GM10248 (cell line): ENCODE measurements around the gene SARS1.

Experiments
- CTCF ChIA-PET: fragments of 300-600 bp; sonication (Branson Sonifier 250); formaldehyde crosslinking; extraction: SDS; loops from one replicate; lab custom pipeline; 2021; ENCODE audit warnings: antibody characterized with exemption; lab: Yijun Ruan, JAX
- POLR2A ChIA-PET: fragments of 350-650 bp; sonication (Branson Sonifier 250); formaldehyde crosslinking; extraction: SDS; loops from one replicate; lab custom pipeline; 2020; ENCODE audit warnings: antibody characterized with exemption; lab: Yijun Ruan, JAX
- DNase-seq: peaks from one replicate; pipeline ENCODE4 v3.0.0; 2012; ENCODE audit errors: extremely low spot score
- TF ChIP-seq, protein P1 (sequence below): IDR thresholded peaks from 2 replicates; pipeline ENCODE4 v1.5.1; 2012; ENCODE audit warnings: mild to moderate bottlenecking, low read depth; ENCODE audit errors: extremely low read depth, missing control alignments, control extremely low read depth

SARS1 gene

DNA sequence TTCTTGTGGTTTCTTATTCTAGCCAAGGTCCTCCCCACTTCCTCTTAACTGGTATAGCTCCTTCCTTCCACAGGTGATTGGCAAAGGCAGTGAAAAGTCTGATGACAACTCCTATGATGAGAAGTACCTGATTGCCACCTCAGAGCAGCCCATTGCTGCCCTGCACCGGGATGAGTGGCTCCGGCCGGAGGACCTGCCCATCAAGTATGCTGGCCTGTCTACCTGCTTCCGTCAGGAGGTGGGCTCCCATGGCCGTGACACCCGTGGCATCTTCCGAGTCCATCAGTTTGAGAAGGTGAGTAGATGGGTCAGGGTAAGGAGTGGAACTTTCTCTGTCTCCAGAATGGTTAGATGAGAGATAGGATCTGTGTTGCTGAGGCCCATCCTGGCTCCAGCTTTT, 21.4 kb downstream of the SARS1 start:
- DNase-seq = no peak
- ChIA-PET CTCF (interaction anchor here (2.4 kb wide), 1 partner anchor 297 kb away, joined by 6 read pairs; no protein-coding TSS in a partner anchor), POLR2A (no interaction called here)
- TF ChIP-seq, protein P1, sequence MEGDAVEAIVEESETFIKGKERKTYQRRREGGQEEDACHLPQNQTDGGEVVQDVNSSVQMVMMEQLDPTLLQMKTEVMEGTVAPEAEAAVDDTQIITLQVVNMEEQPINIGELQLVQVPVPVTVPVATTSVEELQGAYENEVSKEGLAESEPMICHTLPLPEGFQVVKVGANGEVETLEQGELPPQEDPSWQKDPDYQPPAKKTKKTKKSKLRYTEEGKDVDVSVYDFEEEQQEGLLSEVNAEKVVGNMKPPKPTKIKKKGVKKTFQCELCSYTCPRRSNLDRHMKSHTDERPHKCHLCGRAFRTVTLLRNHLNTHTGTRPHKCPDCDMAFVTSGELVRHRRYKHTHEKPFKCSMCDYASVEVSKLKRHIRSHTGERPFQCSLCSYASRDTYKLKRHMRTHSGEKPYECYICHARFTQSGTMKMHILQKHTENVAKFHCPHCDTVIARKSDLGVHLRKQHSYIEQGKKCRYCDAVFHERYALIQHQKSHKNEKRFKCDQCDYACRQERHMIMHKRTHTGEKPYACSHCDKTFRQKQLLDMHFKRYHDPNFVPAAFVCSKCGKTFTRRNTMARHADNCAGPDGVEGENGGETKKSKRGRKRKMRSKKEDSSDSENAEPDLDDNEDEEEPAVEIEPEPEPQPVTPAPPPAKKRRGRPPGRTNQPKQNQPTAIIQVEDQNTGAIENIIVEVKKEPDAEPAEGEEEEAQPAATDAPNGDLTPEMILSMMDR = no peak

DNA sequence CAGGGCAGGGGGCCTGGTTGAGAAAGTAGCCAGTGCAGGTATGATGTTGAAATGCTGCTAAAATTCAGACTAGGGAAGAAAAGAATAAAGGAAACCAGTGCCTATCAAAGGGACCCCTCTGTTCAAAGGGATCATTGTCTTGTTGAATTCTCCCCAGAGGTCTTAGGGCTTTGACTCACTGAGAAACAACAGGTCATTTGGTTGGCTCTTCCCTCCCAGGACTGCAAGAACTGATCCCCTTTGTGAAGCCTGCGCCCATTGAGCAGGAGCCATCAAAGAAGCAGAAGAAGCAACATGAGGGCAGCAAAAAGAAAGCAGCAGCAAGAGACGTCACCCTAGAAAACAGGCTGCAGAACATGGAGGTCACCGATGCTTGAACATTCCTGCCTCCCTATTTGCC, 23.8 kb downstream of the SARS1 start:
- TF ChIP-seq, protein P1 = no peak
- ChIA-PET CTCF (interaction anchor here (0.9 to 3.9 kb wide), 8 partner anchors 10 to 403 kb away, joined by 3 to 19 read pairs (median 5); no protein-coding TSS in a partner anchor), POLR2A (no interaction called here)
- no peak for DNase-seq

DNA sequence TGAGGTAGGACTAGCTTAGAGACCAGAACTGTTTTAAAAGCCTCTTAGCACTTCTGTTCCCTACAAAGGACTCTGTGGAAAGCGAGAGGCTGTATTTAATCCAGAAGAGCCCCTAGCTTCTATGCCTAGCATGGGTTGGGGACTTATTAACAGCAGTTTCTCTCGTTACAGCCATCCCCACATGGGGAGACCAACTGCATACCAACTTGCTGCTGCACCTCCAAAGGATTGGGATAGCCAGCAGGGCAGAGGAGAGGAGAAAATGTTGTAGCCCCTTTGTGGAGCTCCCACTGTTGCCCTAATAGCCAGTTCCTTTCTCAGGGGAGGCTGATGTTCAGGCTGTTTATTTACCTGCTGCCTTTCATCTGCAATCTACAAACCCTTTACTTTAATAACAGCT, 24.7 kb downstream of the SARS1 start:
- TF ChIP-seq, protein P1 = no peak
- POLR2A ChIA-PET = interaction anchor here (1.7 kb wide), 1 partner anchor 14 kb away, joined by 3 read pairs; no protein-coding TSS in a partner anchor
- CTCF ChIA-PET = interaction anchor here (1.0 to 3.9 kb wide), 9 partner anchors 9 to 402 kb away, joined by 3 to 19 read pairs (median 6); partner anchors contain the start of genes CYB561D1 and PSRC1
- no peak for DNase-seq

DNA sequence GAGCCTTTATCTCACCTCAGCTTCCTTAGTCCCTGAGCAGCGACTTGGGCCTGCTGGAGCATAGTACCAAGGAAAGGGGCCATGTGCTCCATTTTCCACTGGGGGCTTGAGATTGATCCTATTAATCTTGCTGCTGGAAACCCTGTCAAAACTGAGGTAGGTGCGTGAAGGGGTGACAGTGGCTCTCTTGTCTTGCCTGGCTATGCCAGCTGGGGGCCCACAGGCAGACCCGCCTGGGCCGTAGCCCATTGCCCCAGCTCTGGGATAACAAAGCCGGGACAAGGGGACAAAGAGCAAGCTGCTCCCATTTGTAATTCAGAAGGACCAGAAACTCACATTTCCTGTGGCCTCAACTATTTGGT, 25.3 kb downstream of the SARS1 start:
- ChIA-PET CTCF (interaction anchor here (1.1 to 3.9 kb wide), 11 partner anchors 8 to 307 kb away, joined by 3 to 19 read pairs (median 6); partner anchors contain the start of genes CYB561D1 and PSRC1), POLR2A (interaction anchor here (1.7 kb wide), 1 partner anchor 14 kb away, joined by 3 read pairs; no protein-coding TSS in a partner anchor)
- TF ChIP-seq, protein P1 = no peak
- no peak for DNase-seq

DNA sequence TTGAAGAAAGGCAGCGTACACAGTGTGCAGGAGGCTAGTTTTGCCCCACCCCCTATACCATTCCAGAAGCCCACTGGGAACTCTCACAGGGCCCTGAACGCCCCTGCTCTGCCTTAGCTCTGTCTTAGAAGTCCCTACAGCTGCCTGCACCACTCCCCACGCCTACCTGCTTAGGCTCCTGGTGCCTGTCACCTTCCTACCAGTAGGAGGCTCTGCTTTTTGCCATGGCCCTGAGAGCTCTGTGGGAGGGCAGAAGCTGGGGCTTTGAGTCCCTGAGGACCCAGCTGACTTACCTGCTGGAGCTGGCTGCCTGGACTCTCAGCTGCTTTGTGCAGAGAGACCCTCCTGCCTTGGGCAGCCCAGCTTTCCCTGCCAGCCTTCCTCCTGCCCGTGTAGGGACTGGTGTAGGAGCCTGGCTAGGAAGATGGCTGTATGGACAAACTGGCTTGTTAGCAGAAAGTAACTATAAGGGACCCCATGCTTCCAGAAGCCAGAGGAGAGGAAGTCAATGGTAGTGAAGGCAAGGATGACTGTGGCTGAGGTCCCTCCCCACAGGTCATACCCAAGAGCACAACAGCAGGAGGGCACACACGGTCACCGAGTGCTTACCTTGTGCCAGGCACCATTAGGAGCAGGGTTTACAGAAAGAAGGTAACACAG, 25.8 kb downstream of the SARS1 start:
- POLR2A ChIA-PET = interaction anchor here (1.0 to 1.7 kb wide), 2 partner anchors 14 to 15 kb away, joined by 3 to 4 read pairs; no protein-coding TSS in a partner anchor
- CTCF ChIA-PET = interaction anchor here (1.1 to 3.9 kb wide), 10 partner anchors 8 to 307 kb away, joined by 3 to 19 read pairs (median 6); partner anchors contain the start of genes CYB561D1 and PSRC1
- peak; percentile 65 for DNase-seq
- TF ChIP-seq, protein P1 = peak; percentile 39

DNA sequence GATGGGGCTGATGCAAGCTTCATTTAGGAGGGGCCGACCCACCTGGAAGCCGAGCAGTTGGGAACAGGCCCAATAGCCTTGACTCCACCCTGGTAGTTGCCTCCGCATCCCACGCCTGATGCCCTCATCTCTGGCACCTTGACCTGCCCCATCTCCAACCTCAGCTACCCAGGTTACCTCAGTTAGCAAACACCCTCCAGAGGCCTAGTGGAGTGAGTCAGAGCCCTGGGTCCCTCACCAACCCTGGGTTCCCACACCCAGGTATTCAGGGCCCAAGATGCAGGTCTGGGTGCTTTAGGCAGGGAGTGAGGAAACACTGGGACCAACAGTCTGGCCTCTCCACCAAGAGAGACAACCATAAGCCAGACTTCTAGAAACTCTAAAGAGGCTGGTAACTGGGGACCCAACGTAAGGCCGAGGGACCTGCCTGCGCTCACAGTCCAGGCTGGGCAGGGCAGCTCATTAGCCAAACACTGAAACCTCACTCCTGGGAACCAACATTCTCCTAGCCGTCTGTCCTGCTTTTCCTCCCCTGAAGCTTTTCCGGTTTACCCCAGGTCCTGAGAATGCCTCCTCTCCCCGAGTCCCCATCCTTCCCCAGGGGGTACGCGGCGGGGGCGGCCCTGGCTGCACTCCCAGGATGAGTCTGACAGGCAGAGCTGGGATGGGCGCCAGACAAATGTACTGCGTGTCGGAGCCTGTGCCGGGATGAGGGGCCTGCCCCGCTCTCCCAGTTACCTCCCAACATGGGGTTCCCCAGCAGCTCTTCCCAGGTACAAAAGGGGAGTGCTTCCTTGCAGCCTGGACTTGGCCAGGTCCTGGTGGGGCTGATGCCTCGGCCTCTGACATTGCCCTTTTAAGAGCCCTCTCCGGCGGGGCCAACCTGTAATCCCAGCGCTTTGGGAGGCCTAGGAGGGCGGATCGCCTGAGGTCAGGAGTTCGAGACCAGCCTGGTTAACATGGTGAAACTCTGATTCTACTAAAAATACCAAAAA, 26.7 kb downstream of the SARS1 start:
- ChIA-PET POLR2A (interaction anchor here (1.0 to 1.2 kb wide), 2 partner anchors 10 to 13 kb away, joined by 4 to 5 read pairs; no protein-coding TSS in a partner anchor), CTCF (interaction anchor here (2.1 to 3.2 kb wide), 4 partner anchors 15 to 306 kb away, joined by 6 to 15 read pairs (median 8); no protein-coding TSS in a partner anchor)
- DNase-seq = no peak
- TF ChIP-seq, protein P1 = no peak
